K562 (cell line): Measurements from ENCODE around the gene ABHD14A. TPM values are rescaled to one million over a fixed set of nuclear protein-coding genes. Genes with fewer than 3 reads are reported as not detected.

Experiments
- EP400 ChIP-seq: fragments of 450-650 bp; IDR thresholded peaks from 2 replicates; pipeline ENCODE4 v1.6.1; 2017; ENCODE audit warnings: antibody characterized with exemption, mild to moderate bottlenecking, moderate library complexity
- HMGN3 ChIP-seq: IDR thresholded peaks from 2 replicates; pipeline ENCODE4 v1.6.1; 2011; ENCODE audit warnings: borderline replicate concordance, low read depth, mild to moderate bottlenecking, mixed read lengths, low read length; ENCODE audit not compliant: insufficient read length; ENCODE audit errors: extremely low read depth
- POLR2A ChIP-seq: fragments of 450-650 bp; conservative IDR thresholded peaks from 2 replicates; pipeline ENCODE4 v1.6.1; 2016
- POLR2G ChIP-seq: fragments of 200-400 bp; formaldehyde crosslinking; IDR thresholded peaks from 2 replicates; pipeline ENCODE4 v1.6.1; 2017; ENCODE audit warnings: low read depth, mild to moderate bottlenecking, antibody characterized with exemption, low read length, moderate library complexity
- RAD21 ChIP-seq, 2 experiments: fragments of 250-450 bp in 1 of 2; fragments of 450-650 bp in 1 of 2; sonication (Bioruptor Pico) in 1 of 2; formaldehyde crosslinking in 1 of 2; IDR thresholded peaks in 1 of 2; conservative IDR thresholded peaks in 1 of 2; 2 replicates each; pipeline versions ENCODE4 v1.4.0 to v1.8.0; 2020 to 2022; ENCODE audit warnings: mild to moderate bottlenecking in 2 of 2, moderate library complexity in 1 of 2
- RNF2 ChIP-seq: sonication (generic); IDR thresholded peaks from 2 replicates; pipeline ENCODE4 v1.6.1; 2016
- TCF3 ChIP-seq: sonication (generic); formaldehyde crosslinking; IDR thresholded peaks from 2 replicates; pipeline ENCODE4 v1.4.0; 2020; ENCODE audit warnings: mild to moderate bottlenecking, missing genetic modification reagents
- WHSC1 ChIP-seq: IDR thresholded peaks from one replicate; pipeline ENCODE4 v1.6.1; 2012; ENCODE audit warnings: low read length, control low read depth, inconsistent platforms
- ZNF133 ChIP-seq: fragments of 250-450 bp; sonication (Bioruptor Pico); IDR thresholded peaks from 2 replicates; pipeline ENCODE4 v1.4.0; 2020; ENCODE audit warnings: mild to moderate bottlenecking
- ZNF586 ChIP-seq: fragments of 450-650 bp; formaldehyde crosslinking; conservative IDR thresholded peaks from 2 replicates; pipeline ENCODE4 v1.4.0; 2020; ENCODE audit warnings: mild to moderate bottlenecking, moderate library complexity
- ZNF764 ChIP-seq: fragments of 250-450 bp; sonication (Bioruptor Pico); IDR thresholded peaks from 2 replicates; pipeline ENCODE4 v1.4.0; 2020; ENCODE audit warnings: low read depth, mild to moderate bottlenecking, moderate library complexity
- polyA plus RNA-seq, 8 experiments: library from polyadenylated mRNA; depleted of rRNA in 4 of 8; stranded (reverse) in 5 of 8; unstranded in 3 of 8; fragments of >200 nt; fragmentation: Nextera tagmentation in 2 of 8; fragmentation: Illumina TruSeq in 1 of 8; extraction: Ambion mirVana in 2 of 8; extraction: Trizol in 1 of 8; gene quantifications; 2 replicates each; pipeline versions ENCODE4 v1.2.1 to v1.2.3, GENCODE V29; 2011 to 2014; ENCODE audit warnings: inconsistent platforms in 1 of 8, missing spikeins in 1 of 8
- total RNA-seq, 7 experiments: library from RNA; depleted of rRNA in 6 of 7; stranded (reverse); fragments of >200 nt in 6 of 7; fragmentation: Illumina TruSeq in 2 of 7; extraction: Trizol in 2 of 7; gene quantifications; 2 replicates each; pipeline versions ENCODE4 v1.2.1 to v1.2.3, GENCODE V29; 2011 to 2021; ENCODE audit warnings: low replicate concordance in 1 of 7
- TF ChIP-seq, protein P1 (sequence below): fragments of 250-450 bp; sonication (Bioruptor Pico); IDR thresholded peaks from 2 replicates; pipeline ENCODE4 v1.8.0; 2021; ENCODE audit warnings: borderline replicate concordance, mild to moderate bottlenecking, moderate library complexity; ENCODE audit not compliant: poor library complexity, severe bottlenecking
- TF ChIP-seq, protein P2 (sequence below): fragments of 450-650 bp; IDR thresholded peaks from 2 replicates; pipeline ENCODE4 v1.7.1; 2018; ENCODE audit warnings: mild to moderate bottlenecking, low read depth; ENCODE audit not compliant: partially characterized antibody

Gene ABHD14A
- total and polyA plus RNA-seq, 9 of the 15 experiments (the other 6 are each of a cell fraction or from before 2014, with no cell fraction given) = 0.90 to 10.5 (median 8.3) TPM

- TF ChIP-seq POLR2G (peak; percentile 91), ZNF764 (no peak), TCF3 (peak; percentile 6; the same call in 1 of the 2 replicates), ZNF586 (CRISPR knock-in tag) (no peak), RAD21 (CRISPR knock-in tag; conservative IDR thresholded peaks at IDR 0.05 in 1 of 2, IDR thresholded peaks at IDR 0.05 in 1 of 2) (peak; percentile 84 to 88), RNF2 (0 out of 2 replicates have a peak, but pooled peaks have one; percentile 41), WHSC1 (no peak), HMGN3 (peak; percentile 54), ZNF133 (CRISPR knock-in tag) (no peak), EP400 (peak; percentile 92), POLR2A (peak; percentile 75)
- TF ChIP-seq, protein P1, sequence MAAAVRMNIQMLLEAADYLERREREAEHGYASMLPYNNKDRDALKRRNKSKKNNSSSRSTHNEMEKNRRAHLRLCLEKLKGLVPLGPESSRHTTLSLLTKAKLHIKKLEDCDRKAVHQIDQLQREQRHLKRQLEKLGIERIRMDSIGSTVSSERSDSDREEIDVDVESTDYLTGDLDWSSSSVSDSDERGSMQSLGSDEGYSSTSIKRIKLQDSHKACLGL (CRISPR knock-in tag) = peak; percentile 90
- TF ChIP-seq, protein P2, sequence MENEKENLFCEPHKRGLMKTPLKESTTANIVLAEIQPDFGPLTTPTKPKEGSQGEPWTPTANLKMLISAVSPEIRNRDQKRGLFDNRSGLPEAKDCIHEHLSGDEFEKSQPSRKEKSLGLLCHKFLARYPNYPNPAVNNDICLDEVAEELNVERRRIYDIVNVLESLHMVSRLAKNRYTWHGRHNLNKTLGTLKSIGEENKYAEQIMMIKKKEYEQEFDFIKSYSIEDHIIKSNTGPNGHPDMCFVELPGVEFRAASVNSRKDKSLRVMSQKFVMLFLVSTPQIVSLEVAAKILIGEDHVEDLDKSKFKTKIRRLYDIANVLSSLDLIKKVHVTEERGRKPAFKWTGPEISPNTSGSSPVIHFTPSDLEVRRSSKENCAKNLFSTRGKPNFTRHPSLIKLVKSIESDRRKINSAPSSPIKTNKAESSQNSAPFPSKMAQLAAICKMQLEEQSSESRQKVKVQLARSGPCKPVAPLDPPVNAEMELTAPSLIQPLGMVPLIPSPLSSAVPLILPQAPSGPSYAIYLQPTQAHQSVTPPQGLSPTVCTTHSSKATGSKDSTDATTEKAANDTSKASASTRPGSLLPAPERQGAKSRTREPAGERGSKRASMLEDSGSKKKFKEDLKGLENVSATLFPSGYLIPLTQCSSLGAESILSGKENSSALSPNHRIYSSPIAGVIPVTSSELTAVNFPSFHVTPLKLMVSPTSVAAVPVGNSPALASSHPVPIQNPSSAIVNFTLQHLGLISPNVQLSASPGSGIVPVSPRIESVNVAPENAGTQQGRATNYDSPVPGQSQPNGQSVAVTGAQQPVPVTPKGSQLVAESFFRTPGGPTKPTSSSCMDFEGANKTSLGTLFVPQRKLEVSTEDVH = peak; percentile 34
- TF ChIP-seq, all 486 proteins: peak for 102
Measured at GRCh38 chr3:51941798-51942602, 32.9 kb upstream of the ABHD14A start, which contains the start of the genes PARP3 and RRP9 (continued).
